Hematopoietic multipotent progenitor cell treated with erythropoietin and hydrocortisone succinate and interleukin-3 and kit ligand, for 6 days (in vitro differentiated cells): Measurements from ENCODE around the gene GLYR1.
A peak's percentile ranks its signal among the peaks of the same experiment; 100 is the strongest.

Source experiments
- DNase-seq: peaks from one replicate; pipeline ENCODE4 v3.0.0-alpha.2; 2015

The GLYR1 gene

GRCh38 chr16:4846503-4846900, 586 bp downstream of the GLYR1 start:
- DNase-seq: peak; percentile 76

- DNase-seq: no peak
Observed at GRCh38 chr16:4840984-4841383, 6.1 kb downstream of the GLYR1 start.

- DNase-seq: no peak
Observed at GRCh38 chr16:4839942-4840341, 7.1 kb downstream of the GLYR1 start.

- no peak for DNase-seq
Observed at GRCh38 chr16:4837733-4838501, 9.2 kb downstream of the GLYR1 start.

- DNase-seq: no peak
Observed at GRCh38 chr16:4836727-4837126, 10.4 kb downstream of the GLYR1 start.

- no peak for DNase-seq
Observed at GRCh38 chr16:4833584-4833983, 13.5 kb downstream of the GLYR1 start.

- no peak for DNase-seq
Observed at GRCh38 chr16:4832698-4833343, 14.3 kb downstream of the GLYR1 start.

- DNase-seq: no peak
Observed at GRCh38 chr16:4831616-4832015, 15.5 kb downstream of the GLYR1 start.

GRCh38 chr16:4830408-4830807, 16.7 kb downstream of the GLYR1 start:
- DNase-seq: no peak

GRCh38 chr16:4828567-4829321, 18.3 kb downstream of the GLYR1 start:
- DNase-seq: no peak

GRCh38 chr16:4826980-4827379, 20.1 kb downstream of the GLYR1 start:
- DNase-seq: no peak

- DNase-seq: peak; percentile 80
Observed at GRCh38 chr16:4826526-4826925, 20.6 kb downstream of the GLYR1 start.

GRCh38 chr16:4825196-4825595, 21.9 kb downstream of the GLYR1 start:
- peak; percentile 89 for DNase-seq

- DNase-seq: no peak
Observed at GRCh38 chr16:4820652-4821051, 26.4 kb downstream of the GLYR1 start.

GRCh38 chr16:4814542-4815173, 32.4 kb downstream of the GLYR1 start:
- no peak for DNase-seq

- DNase-seq: no peak
Observed at GRCh38 chr16:4814046-4814445, 33.0 kb downstream of the GLYR1 start.

GRCh38 chr16:4813251-4814003, 33.7 kb downstream of the GLYR1 start:
- no peak for DNase-seq

- DNase-seq: no peak
Observed at GRCh38 chr16:4811773-4812172, 35.3 kb downstream of the GLYR1 start.

- no peak for DNase-seq
Observed at GRCh38 chr16:4811242-4811641, 35.8 kb downstream of the GLYR1 start.

- DNase-seq: no peak
Observed at GRCh38 chr16:4806280-4806679, 40.8 kb downstream of the GLYR1 start.

GRCh38 chr16:4805231-4805630, 41.9 kb downstream of the GLYR1 start:
- DNase-seq: no peak

- DNase-seq: no peak
Observed at GRCh38 chr16:4803898-4804762, 43.0 kb downstream of the GLYR1 start.
